ENCODE measurements around the gene FBL. TPM values are rescaled to one million over a fixed set of nuclear protein-coding genes. Genes with fewer than 3 reads are reported as not detected.

The FBL gene
- total and polyA plus RNA-seq, 2 experiments from 2014 or later: 59.3 to 63.9 TPM

DNA sequence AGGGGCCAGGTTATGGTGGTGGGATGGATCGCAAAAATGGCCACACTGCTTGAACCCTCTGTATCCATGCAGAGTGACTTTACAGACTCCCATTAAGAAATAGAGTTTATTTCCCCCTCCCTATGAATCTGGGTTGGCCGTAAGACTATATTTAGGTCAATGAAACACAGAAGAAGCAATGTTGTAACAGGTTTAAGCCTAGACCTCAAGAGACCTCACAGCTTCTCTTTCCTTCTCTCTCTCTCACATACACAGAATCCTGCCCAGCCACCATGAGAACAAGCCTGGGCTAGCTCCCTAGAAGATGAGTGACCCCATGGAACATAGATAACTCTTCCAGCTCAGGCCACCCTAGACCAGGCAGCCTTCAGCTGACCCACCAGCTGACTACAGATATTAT, 21.0 kb upstream of the FBL start:
- Histone ChIP-seq H2AFZ (no peak overlapping the region), H3K27me3 (replicated peaks; ENCODE audit: insufficient read depth) (no peaks in the 10 kb centered on the region; the same call in 1 of the 2 replicates), H3K79me2 (ENCODE audit: insufficient read depth) (no peaks in the 10 kb centered on the region), H3K36me3 (ENCODE audit: low read depth) (no peaks in the 10 kb centered on the region), H3K4me2 (ENCODE audit: unreplicated experiment) (no peak overlapping the region), H4K20me1 (ENCODE audit: insufficient read depth) (no peaks in the 10 kb centered on the region), H3K9me3 (ENCODE audit: low read depth) (no peaks in the 10 kb centered on the region), H3K4me3 (no peak overlapping the region), H3F3A (ENCODE audit: insufficient read depth) (no peaks in the 10 kb centered on the region), H3K27ac (no peak overlapping the region), H3K9ac (no peak overlapping the region), H3K4me1 (ENCODE audit: insufficient read depth) (no peaks in the 10 kb centered on the region), H3K9me2 (ENCODE audit: insufficient read depth) (no peaks in the 10 kb centered on the region)
- DNase-seq: no peak
- WGBS, 2 experiments (ENCODE audit: low coverage in 1 of 2, low lambda C conversion rate in 2 of 2, missing lambda C conversion rate in 2 of 2): 74 to 87% methylated on average over 2 of the region's 2 CpGs
- in situ Hi-C loops (cut with MboI): no loop called here
- TF ChIP-seq EZH2 (IDR thresholded peaks at IDR 0.05; ENCODE audit: insufficient read depth, poor library complexity, severe bottlenecking): no peak
- TF ChIP-seq EZH2phosphoT487 (IDR thresholded peaks at IDR 0.05; ENCODE audit: insufficient read depth, low read depth): no peak

DNA sequence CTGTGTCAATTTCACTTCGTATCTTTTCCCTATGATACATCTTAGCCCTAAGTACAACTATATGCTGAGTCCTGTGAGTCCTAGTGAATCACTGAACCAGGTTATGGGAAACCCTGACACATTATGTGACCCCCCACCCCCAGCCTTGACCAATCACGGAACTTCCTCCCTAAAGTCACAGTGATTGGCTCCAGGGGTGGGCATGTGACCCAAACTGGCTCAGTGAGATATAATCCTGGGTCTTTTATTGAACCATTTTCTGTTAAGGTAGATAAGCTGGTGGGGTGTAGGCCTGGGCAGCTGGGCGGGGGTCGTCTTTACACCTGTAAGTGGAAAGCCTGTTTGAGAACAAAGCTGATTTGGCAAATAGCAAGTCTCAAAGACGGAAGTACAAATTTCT, 19.8 kb upstream of the FBL start:
- no peak overlapping the region for H3K9ac ChIP-seq
- no peak overlapping the region for H2AFZ ChIP-seq
- no peaks in the 10 kb centered on the region for H3K9me2 ChIP-seq (ENCODE audit: insufficient read depth)
- H3K4me1 ChIP-seq (ENCODE audit: insufficient read depth): no peaks in the 10 kb centered on the region
- no peak for DNase-seq
- TF ChIP-seq EZH2phosphoT487 (IDR thresholded peaks at IDR 0.05; ENCODE audit: insufficient read depth, low read depth) (no peak), EZH2 (IDR thresholded peaks at IDR 0.05; ENCODE audit: insufficient read depth, poor library complexity, severe bottlenecking) (no peak)
- no peaks in the 10 kb centered on the region for H3F3A ChIP-seq (ENCODE audit: insufficient read depth)
- no peaks in the 10 kb centered on the region for H3K9me3 ChIP-seq (ENCODE audit: low read depth)
- H4K20me1 ChIP-seq (ENCODE audit: insufficient read depth): no peaks in the 10 kb centered on the region
- in situ Hi-C loops (cut with MboI): no loop called here
- H3K27ac ChIP-seq: no peak overlapping the region
- 57 to 64% methylated on average over 5 of the region's 5 CpGs for WGBS, 2 experiments (ENCODE audit: low coverage in 1 of 2, low lambda C conversion rate in 2 of 2, missing lambda C conversion rate in 2 of 2)
- H3K4me2 ChIP-seq (ENCODE audit: unreplicated experiment): no peak overlapping the region
- no peaks in the 10 kb centered on the region for H3K79me2 ChIP-seq (ENCODE audit: insufficient read depth)
- H3K36me3 ChIP-seq (ENCODE audit: low read depth): no peaks in the 10 kb centered on the region
- no peak overlapping the region for H3K4me3 ChIP-seq
- H3K27me3 ChIP-seq (replicated peaks; ENCODE audit: insufficient read depth): no peaks in the 10 kb centered on the region; the same call in 1 of the 2 replicates

GRCh38 chr19:39865186-39865585, 19.0 kb upstream of the FBL start:
- Histone ChIP-seq H2AFZ (no peak overlapping the region), H3K9me3 (ENCODE audit: low read depth) (no peaks in the 10 kb centered on the region), H3K27me3 (replicated peaks; ENCODE audit: insufficient read depth) (no peaks in the 10 kb centered on the region; the same call in 1 of the 2 replicates), H3F3A (ENCODE audit: insufficient read depth) (no peaks in the 10 kb centered on the region), H3K4me2 (ENCODE audit: unreplicated experiment) (no peak overlapping the region), H3K27ac (no peak overlapping the region), H3K9me2 (ENCODE audit: insufficient read depth) (no peaks in the 10 kb centered on the region), H3K36me3 (ENCODE audit: low read depth) (no peaks in the 10 kb centered on the region), H3K4me3 (no peak overlapping the region), H3K79me2 (ENCODE audit: insufficient read depth) (no peaks in the 10 kb centered on the region), H3K9ac (no peak overlapping the region), H4K20me1 (ENCODE audit: insufficient read depth) (no peaks in the 10 kb centered on the region), H3K4me1 (ENCODE audit: insufficient read depth) (no peaks in the 10 kb centered on the region)
- TF ChIP-seq EZH2 (IDR thresholded peaks at IDR 0.05; ENCODE audit: insufficient read depth, poor library complexity, severe bottlenecking) (no peak), EZH2phosphoT487 (IDR thresholded peaks at IDR 0.05; ENCODE audit: insufficient read depth, low read depth) (no peak)
- no peak for DNase-seq
- 82 to 93% methylated on average over 2 of the region's 2 CpGs for WGBS, 2 experiments (ENCODE audit: low coverage in 1 of 2, low lambda C conversion rate in 2 of 2, missing lambda C conversion rate in 2 of 2)
- in situ Hi-C loops (cut with MboI): no loop called here

- Histone ChIP-seq H3K9me2 (ENCODE audit: insufficient read depth) (no peaks in the 10 kb centered on the region), H4K20me1 (ENCODE audit: insufficient read depth) (no peaks in the 10 kb centered on the region), H3K4me3 (no peak overlapping the region), H3K9me3 (ENCODE audit: low read depth) (no peaks in the 10 kb centered on the region), H3K79me2 (ENCODE audit: insufficient read depth) (no peaks in the 10 kb centered on the region), H3K4me1 (ENCODE audit: insufficient read depth) (no peaks in the 10 kb centered on the region), H3K27ac (no peak overlapping the region), H2AFZ (no peak overlapping the region), H3F3A (ENCODE audit: insufficient read depth) (no peaks in the 10 kb centered on the region), H3K9ac (no peak overlapping the region), H3K36me3 (ENCODE audit: low read depth) (no peaks in the 10 kb centered on the region), H3K27me3 (replicated peaks; ENCODE audit: insufficient read depth) (peaks cover 4% of the 10 kb centered on the region), H3K4me2 (ENCODE audit: unreplicated experiment) (no peak overlapping the region)
- in situ Hi-C loops (cut with MboI): no loop called here
- WGBS, 2 experiments (ENCODE audit: low coverage in 1 of 2, low lambda C conversion rate in 2 of 2, missing lambda C conversion rate in 2 of 2): 13 to 19% methylated on average over 2 of the region's 2 CpGs
- no peak for DNase-seq
- TF ChIP-seq EZH2phosphoT487 (IDR thresholded peaks at IDR 0.05; ENCODE audit: insufficient read depth, low read depth) (no peak), EZH2 (IDR thresholded peaks at IDR 0.05; ENCODE audit: insufficient read depth, poor library complexity, severe bottlenecking) (no peak)
These were observed 17.9 kb upstream of the FBL start for GRCh38 chr19:39864118-39864517.

DNA sequence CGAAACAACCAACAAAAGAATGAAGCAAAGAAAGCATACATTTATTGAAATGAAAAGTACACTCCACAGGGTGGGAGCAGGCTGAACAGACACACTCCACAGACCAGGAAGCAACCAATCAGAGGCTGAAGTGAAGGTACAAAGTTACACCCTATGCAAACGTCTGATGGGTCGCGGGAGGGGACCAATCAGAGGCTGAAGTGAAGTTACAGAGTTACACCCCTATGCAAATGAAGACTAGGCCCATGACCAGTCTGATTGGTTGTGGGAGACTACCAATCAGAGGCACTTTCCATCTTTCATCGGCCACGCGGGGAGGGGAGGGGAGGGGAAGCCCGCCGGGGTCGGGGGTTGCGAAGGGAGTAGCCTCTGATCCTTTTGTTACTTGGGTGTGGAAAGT, 12.4 kb upstream of the FBL start:
- Histone ChIP-seq H4K20me1 (ENCODE audit: insufficient read depth) (no peaks in the 10 kb centered on the region), H3K9me3 (ENCODE audit: low read depth) (no peaks in the 10 kb centered on the region), H3K9ac (no peak overlapping the region), H3K27ac (no peak overlapping the region), H3K4me3 (no peak overlapping the region), H3K36me3 (ENCODE audit: low read depth) (no peaks in the 10 kb centered on the region), H2AFZ (no peak overlapping the region), H3K9me2 (ENCODE audit: insufficient read depth) (no peaks in the 10 kb centered on the region), H3K79me2 (ENCODE audit: insufficient read depth) (no peaks in the 10 kb centered on the region), H3K27me3 (replicated peaks; ENCODE audit: insufficient read depth) (peaks cover 11% of the 10 kb centered on the region; the same call in 1 of the 2 replicates), H3K4me1 (ENCODE audit: insufficient read depth) (no peaks in the 10 kb centered on the region), H3F3A (ENCODE audit: insufficient read depth) (no peaks in the 10 kb centered on the region), H3K4me2 (ENCODE audit: unreplicated experiment) (no peak overlapping the region)
- DNase-seq: no peak
- TF ChIP-seq EZH2 (IDR thresholded peaks at IDR 0.05; ENCODE audit: insufficient read depth, poor library complexity, severe bottlenecking): no peak
- no peak for TF ChIP-seq EZH2phosphoT487 (IDR thresholded peaks at IDR 0.05; ENCODE audit: insufficient read depth, low read depth)
- WGBS, 2 experiments (ENCODE audit: low coverage in 1 of 2, low lambda C conversion rate in 2 of 2, missing lambda C conversion rate in 2 of 2): 40 to 72% methylated on average over 4 to 11 of the region's 11 CpGs
- in situ Hi-C loops (cut with MboI): no loop called here

Measured in GM23248 (cell line).